Osteoblast (primary cell): ENCODE data around the gene PCSK9. TPM values are rescaled to one million over a fixed set of nuclear protein-coding genes. Genes with fewer than 3 reads are reported as not detected.
A peak's percentile ranks its signal among the peaks of the same experiment; 100 is the strongest.

ENCODE experiments used
- DNase-seq: peaks from one replicate; pipeline ENCODE4 v3.0.0; 2011; ENCODE audit warnings: low spot score, mixed read lengths; ENCODE audit not compliant: insufficient read length; ENCODE audit errors: missing footprints
- H2AFZ ChIP-seq: 2 replicates; pipeline ENCODE4 v1.6.0; 2011; ENCODE audit warnings: mild to moderate bottlenecking, low read length
- H3K27ac ChIP-seq: 2 replicates; pipeline ENCODE4 v1.5.1; 2011; ENCODE audit warnings: mild to moderate bottlenecking, low read depth, low read length, moderate library complexity
- H3K27me3 ChIP-seq: 2 replicates; pipeline ENCODE4 v1.6.0; 2012; ENCODE audit warnings: mild to moderate bottlenecking, control low read depth, inconsistent platforms, low read length, moderate library complexity; ENCODE audit not compliant: insufficient read depth
- H3K36me3 ChIP-seq: 2 replicates; pipeline ENCODE4 v1.5.1; 2011; ENCODE audit warnings: mild to moderate bottlenecking, low read length, control low read depth, moderate library complexity; ENCODE audit not compliant: insufficient read depth
- H3K4me1 ChIP-seq: 2 replicates; pipeline ENCODE4 v1.5.1; 2011; ENCODE audit warnings: mild to moderate bottlenecking, low read length, control low read depth, moderate library complexity; ENCODE audit not compliant: insufficient read depth
- H3K4me2 ChIP-seq: 2 replicates; pipeline ENCODE4 v1.6.0; 2011; ENCODE audit warnings: mild to moderate bottlenecking, low read length; ENCODE audit not compliant: insufficient read depth
- H3K4me3 ChIP-seq: fragments of 200-600 bp; sonication (generic); 3 replicates; pipeline ENCODE4 v1.5.1; 2012; ENCODE audit warnings: mild to moderate bottlenecking, low read length, inconsistent platforms; ENCODE audit not compliant: insufficient read depth
- H3K79me2 ChIP-seq: 2 replicates; pipeline ENCODE4 v1.6.0; 2012; ENCODE audit warnings: mild to moderate bottlenecking, low read length, control low read depth, inconsistent platforms; ENCODE audit not compliant: insufficient read depth
- H3K9me3 ChIP-seq: 2 replicates; pipeline ENCODE4 v1.5.1; 2011; ENCODE audit warnings: low read depth, low read length, control low read depth
- H4K20me1 ChIP-seq: 2 replicates; pipeline ENCODE4 v1.6.0; 2012; ENCODE audit warnings: mild to moderate bottlenecking, low read length, control low read depth; ENCODE audit not compliant: insufficient read depth
- CTCF ChIP-seq: IDR thresholded peaks from 2 replicates; pipeline ENCODE4 v1.5.1; 2011; ENCODE audit warnings: mild to moderate bottlenecking, low read depth, low read length, moderate library complexity; ENCODE audit errors: extremely low read depth
- total RNA-seq: library from RNA; depleted of rRNA; stranded (reverse); fragments of >200 nt; gene quantifications from 2 replicates; pipeline ENCODE4 v1.2.3, GENCODE V29; 2012

Gene PCSK9
- total RNA-seq, 1 donor = 6.5 TPM

- H3K4me2 ChIP-seq = no peak overlapping the region
These were observed 2.3 kb downstream of the PCSK9 start for GRCh38 chr1:55041613-55042012.

DNA sequence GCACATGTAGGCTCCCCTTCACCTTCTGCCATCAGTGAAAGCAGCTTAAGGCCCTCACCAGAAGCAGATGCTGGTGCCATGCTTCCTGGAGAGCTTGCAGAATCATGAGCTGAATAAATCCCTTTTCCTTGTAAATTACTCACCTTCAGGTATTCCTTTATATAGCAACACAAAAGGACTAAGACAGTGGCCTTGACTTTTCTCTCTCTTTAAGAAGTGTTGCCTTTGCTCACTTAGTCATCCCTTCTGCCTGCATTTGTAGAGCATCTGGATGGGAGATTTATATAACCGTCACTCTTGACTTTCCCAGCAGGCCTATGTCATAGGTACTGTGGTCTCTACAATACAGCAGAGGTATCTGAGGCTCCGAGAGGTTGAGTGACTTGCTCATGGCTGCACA is 3.7 kb downstream of the PCSK9 start:
- Histone ChIP-seq H3K9me3 (no peaks in the 10 kb centered on the region), H3K79me2 (no peaks in the 10 kb centered on the region), H3K27ac (no peak overlapping the region), H4K20me1 (no peaks in the 10 kb centered on the region), H2AFZ (no peak overlapping the region), H3K4me3 (no peak overlapping the region), H3K27me3 (peaks cover 59% of the 10 kb centered on the region), H3K36me3 (no peaks in the 10 kb centered on the region), H3K4me1 (no peaks in the 10 kb centered on the region), H3K4me2 (no peak overlapping the region)
- no peak for TF ChIP-seq CTCF
- DNase-seq = peak; percentile 72

More at GRCh38 chr1:55041613-55042012, 2.3 kb downstream of the PCSK9 start:
- no peaks in the 10 kb centered on the region for H3K36me3 ChIP-seq
- no peaks in the 10 kb centered on the region for H3K4me1 ChIP-seq
- peaks cover 65% of the 10 kb centered on the region for H3K27me3 ChIP-seq
- no peak overlapping the region for H3K27ac ChIP-seq
- H4K20me1 ChIP-seq = no peaks in the 10 kb centered on the region
- no peak for TF ChIP-seq CTCF
- no peaks in the 10 kb centered on the region for H3K79me2 ChIP-seq
- H2AFZ ChIP-seq = no peak overlapping the region
- DNase-seq = peak; percentile 29
- H3K9me3 ChIP-seq = no peaks in the 10 kb centered on the region
- H3K4me3 ChIP-seq = no peak overlapping the region

DNA sequence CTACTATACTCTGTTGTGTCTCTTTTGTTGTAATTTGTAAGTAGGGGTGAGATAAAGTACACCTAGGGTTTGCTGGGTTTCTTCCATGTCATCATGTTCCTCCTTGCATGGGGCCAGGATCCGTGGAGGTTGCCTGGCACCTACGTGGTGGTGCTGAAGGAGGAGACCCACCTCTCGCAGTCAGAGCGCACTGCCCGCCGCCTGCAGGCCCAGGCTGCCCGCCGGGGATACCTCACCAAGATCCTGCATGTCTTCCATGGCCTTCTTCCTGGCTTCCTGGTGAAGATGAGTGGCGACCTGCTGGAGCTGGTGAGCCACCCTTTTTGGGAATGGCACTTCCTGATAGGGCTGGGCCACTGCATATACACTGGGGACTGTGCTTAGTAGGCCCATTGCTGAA is 4.4 kb downstream of the PCSK9 start:
- no peak overlapping the region for H3K4me3 ChIP-seq
- no peak overlapping the region for H2AFZ ChIP-seq
- no peaks in the 10 kb centered on the region for H3K36me3 ChIP-seq
- no peaks in the 10 kb centered on the region for H4K20me1 ChIP-seq
- no peaks in the 10 kb centered on the region for H3K9me3 ChIP-seq
- no peak overlapping the region for H3K4me2 ChIP-seq
- TF ChIP-seq CTCF = no peak
- peak; percentile 47 for DNase-seq
- no peaks in the 10 kb centered on the region for H3K79me2 ChIP-seq
- peaks cover 52% of the 10 kb centered on the region for H3K27me3 ChIP-seq
- no peak overlapping the region for H3K27ac ChIP-seq
- no peaks in the 10 kb centered on the region for H3K4me1 ChIP-seq

DNA sequence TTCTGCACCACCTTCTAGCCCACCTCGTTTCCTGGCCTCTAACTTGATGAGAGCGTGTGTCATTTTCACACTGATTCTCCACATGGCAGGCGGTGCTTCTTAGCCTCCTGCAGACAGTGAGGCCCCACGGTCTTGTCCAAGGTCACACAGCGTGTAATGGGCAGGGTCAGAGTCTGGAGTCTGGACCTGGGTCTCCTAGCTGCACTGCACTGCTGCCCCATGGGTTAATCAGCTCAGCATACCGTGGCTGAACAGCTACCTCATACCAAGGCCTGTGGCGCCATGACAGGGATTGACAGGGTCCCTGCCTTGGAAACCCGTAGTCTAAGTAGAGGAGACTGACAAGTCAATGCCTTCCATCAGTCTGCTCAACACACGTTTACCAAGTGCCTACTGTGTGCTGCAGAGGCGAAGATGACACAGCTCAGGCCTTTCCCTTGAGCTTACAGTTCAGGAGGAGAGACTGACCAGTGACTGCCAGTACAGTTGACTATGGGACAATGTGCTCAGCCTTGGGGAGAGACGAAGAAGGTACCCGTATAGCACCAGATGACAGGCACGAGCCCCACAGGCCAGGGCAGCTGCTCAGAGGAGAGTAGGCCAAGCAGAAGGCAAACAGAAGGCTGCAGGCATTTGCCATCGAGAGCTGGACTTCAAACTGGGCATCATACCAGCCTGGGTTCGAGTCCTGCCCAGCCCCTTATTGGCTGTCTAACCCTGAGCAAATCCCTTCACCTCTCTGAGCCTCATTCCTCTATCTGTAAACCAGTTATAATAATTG is 5.5 kb downstream of the PCSK9 start:
- no peak overlapping the region for H3K27ac ChIP-seq
- H3K4me1 ChIP-seq = no peaks in the 10 kb centered on the region
- no peaks in the 10 kb centered on the region for H4K20me1 ChIP-seq
- no peaks in the 10 kb centered on the region for H3K9me3 ChIP-seq
- no peak overlapping the region for H2AFZ ChIP-seq
- no peaks in the 10 kb centered on the region for H3K36me3 ChIP-seq
- peak; percentile 77 for DNase-seq
- peaks cover 41% of the 10 kb centered on the region for H3K27me3 ChIP-seq
- H3K4me2 ChIP-seq = no peak overlapping the region
- H3K4me3 ChIP-seq = no peak overlapping the region
- H3K79me2 ChIP-seq = no peaks in the 10 kb centered on the region
- TF ChIP-seq CTCF = no peak
